Chondrocyte (in vitro differentiated cells): ENCODE measurements around the gene RGS7. TPM values are rescaled to one million over a fixed set of nuclear protein-coding genes. Genes with fewer than 3 reads are reported as not detected.
"Not testable (repeated sequence)": the region's sequence is repeated elsewhere in the genome, so short reads cannot be mapped to it uniquely, and the experiment has no call there.

ENCODE experiments used
- DNase-seq: peaks from one replicate; pipeline ENCODE4 v3.0.0; 2021; ENCODE audit warnings: mixed read lengths, low spot score
- H3K27ac Mint-ChIP-seq: one replicate; pipeline ENCODE4 v1.8.0; 2021; ENCODE audit warnings: mild to moderate bottlenecking, moderate library complexity, mixed read lengths; ENCODE audit not compliant: unreplicated experiment
- H3K27me3 Mint-ChIP-seq: 2 replicates; pipeline ENCODE4 v1.8.0; 2021; ENCODE audit warnings: low read depth, mixed read lengths
- H3K36me3 Mint-ChIP-seq: 2 replicates; pipeline ENCODE4 v1.8.0; 2021; ENCODE audit warnings: low read depth, mixed read lengths
- H3K4me1 Mint-ChIP-seq: 2 replicates; pipeline ENCODE4 v1.8.0; 2021; ENCODE audit warnings: low read depth, mild to moderate bottlenecking, mixed read lengths
- H3K4me3 Mint-ChIP-seq: one replicate; pipeline ENCODE4 v1.8.0; 2021; ENCODE audit warnings: mild to moderate bottlenecking, moderate library complexity, mixed read lengths; ENCODE audit not compliant: unreplicated experiment
- H3K9me3 Mint-ChIP-seq: 2 replicates; pipeline ENCODE4 v1.8.0; 2021; ENCODE audit warnings: low read depth, mixed read lengths
- CTCF ChIP-seq: fragments of 200-600 bp; sonication (generic); IDR thresholded peaks from 2 replicates; pipeline ENCODE4 v1.5.0; 2021; ENCODE audit warnings: antibody characterized with exemption, mild to moderate bottlenecking, moderate library complexity
- total RNA-seq: library from RNA; stranded (reverse); gene quantifications from 3 replicates; pipeline ENCODE4 v1.2.1, GENCODE V29; 2021

Gene RGS7
- total RNA-seq, 1 donor from 2014 or later: 3.9 TPM

- Mint-ChIP-seq H3K9me3 (peaks cover 12% of the 10 kb centered on the region), H3K27ac (no peak overlapping the region), H3K4me3 (no peak overlapping the region), H3K36me3 (peaks cover 5% of the 10 kb centered on the region), H3K27me3 (no peaks in the 10 kb centered on the region), H3K4me1 (peaks cover 33% of the 10 kb centered on the region)
- TF ChIP-seq CTCF: no peak
- no peak for DNase-seq
These were observed 588.0 kb downstream of the RGS7 start for GRCh38 chr1:240768979-240769378.

GRCh38 chr1:240766831-240767230 lies 590.2 kb downstream of the RGS7 start:
- Mint-ChIP-seq H3K9me3 (peaks cover 12% of the 10 kb centered on the region), H3K27me3 (no peaks in the 10 kb centered on the region), H3K27ac (peak overlapping the region; percentile 74), H3K36me3 (peaks cover 5% of the 10 kb centered on the region), H3K4me1 (peaks cover 33% of the 10 kb centered on the region), H3K4me3 (no peak overlapping the region)
- no peak for TF ChIP-seq CTCF
- DNase-seq: no peak

- no peak for TF ChIP-seq CTCF
- Mint-ChIP-seq H3K9me3 (peaks cover 12% of the 10 kb centered on the region), H3K4me1 (peaks cover 28% of the 10 kb centered on the region), H3K36me3 (peaks cover 5% of the 10 kb centered on the region), H3K27me3 (no peaks in the 10 kb centered on the region), H3K27ac (peak overlapping the region; percentile 86), H3K4me3 (no peak overlapping the region)
- DNase-seq: no peak
These were observed 591.2 kb downstream of the RGS7 start for GRCh38 chr1:240765732-240766363.

- H3K27ac Mint-ChIP-seq: no peak overlapping the region
- no peak for TF ChIP-seq CTCF
- no peaks in the 10 kb centered on the region for H3K27me3 Mint-ChIP-seq
- peaks cover 5% of the 10 kb centered on the region for H3K36me3 Mint-ChIP-seq
- DNase-seq: no peak
- peaks cover 12% of the 10 kb centered on the region for H3K9me3 Mint-ChIP-seq
- H3K4me1 Mint-ChIP-seq: peaks cover 22% of the 10 kb centered on the region
- no peak overlapping the region for H3K4me3 Mint-ChIP-seq
These were observed 593.2 kb downstream of the RGS7 start for GRCh38 chr1:240763771-240764170.

GRCh38 chr1:240763095-240763494 lies 593.9 kb downstream of the RGS7 start:
- H3K27me3 Mint-ChIP-seq, DNase-seq, H3K36me3 Mint-ChIP-seq, H3K4me3 Mint-ChIP-seq, H3K27ac Mint-ChIP-seq: not testable (repeated sequence)
- Mint-ChIP-seq H3K4me1 (peaks cover 22% of the 10 kb centered on the region), H3K9me3 (peaks cover 12% of the 10 kb centered on the region)

- H3K36me3 Mint-ChIP-seq, H3K4me3 Mint-ChIP-seq, DNase-seq, H3K27me3 Mint-ChIP-seq, H3K27ac Mint-ChIP-seq: not testable (repeated sequence)
- peaks cover 12% of the 10 kb centered on the region for H3K9me3 Mint-ChIP-seq
- H3K4me1 Mint-ChIP-seq: peaks cover 22% of the 10 kb centered on the region
These were observed 594.5 kb downstream of the RGS7 start for GRCh38 chr1:240762471-240762987.

- not testable (repeated sequence) for H3K27ac Mint-ChIP-seq, H3K9me3 Mint-ChIP-seq, H3K4me1 Mint-ChIP-seq, H3K36me3 Mint-ChIP-seq, DNase-seq, H3K27me3 Mint-ChIP-seq, H3K4me3 Mint-ChIP-seq
These were observed 598.2 kb downstream of the RGS7 start for GRCh38 chr1:240758777-240759176.
